Measurements from ENCODE around the gene COQ5. TPM values are rescaled to one million over a fixed set of nuclear protein-coding genes. Genes with fewer than 3 reads are reported as not detected.

The COQ5 gene
- total and polyA plus RNA-seq, 2 of the 4 experiments (the other 2 are of a cell fraction): 21.6 to 25.1 TPM

DNA sequence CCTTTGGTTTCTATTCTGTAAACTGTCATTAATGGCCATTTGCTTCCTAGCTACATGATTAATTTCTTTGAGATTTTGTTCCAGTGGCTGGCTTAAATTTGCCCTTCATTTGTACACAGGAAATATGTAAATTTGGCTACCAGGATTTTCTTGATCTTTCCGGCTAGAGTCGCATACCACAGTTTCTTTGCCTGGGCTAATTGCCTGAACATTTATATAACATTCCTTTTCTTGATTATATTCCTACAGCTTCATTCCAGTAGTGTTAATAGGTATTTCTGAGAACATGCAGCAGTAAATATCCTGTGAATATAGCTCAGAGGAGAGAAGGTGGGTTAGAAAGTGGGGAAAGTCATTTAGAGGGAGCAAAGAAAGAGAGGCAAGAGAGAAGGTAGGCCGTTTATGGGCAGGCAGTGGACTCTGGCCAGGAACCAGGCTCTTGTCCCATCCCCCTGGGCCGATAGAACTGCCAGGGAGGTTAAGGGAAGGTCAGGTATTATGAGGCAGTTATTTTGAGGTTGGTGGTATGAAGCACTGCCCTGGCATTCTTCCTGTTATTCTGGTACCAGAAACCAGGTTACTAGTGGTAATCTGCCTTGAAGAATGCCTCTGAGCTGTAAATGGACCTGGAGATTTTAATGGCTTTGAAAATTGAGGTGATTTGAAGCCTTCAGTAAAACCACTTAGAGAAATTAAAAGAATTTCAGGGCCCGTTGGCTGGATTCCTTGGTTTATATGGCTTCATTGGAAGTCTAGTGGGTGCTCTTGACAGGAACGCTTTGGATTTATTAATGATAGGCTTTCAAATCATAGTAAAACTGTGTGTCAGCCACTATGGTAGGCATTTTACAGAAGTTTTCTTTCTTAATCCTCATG, 9.6 kb upstream of the COQ5 start:
- Histone ChIP-seq H4K5ac (ENCODE audit: low read depth, low read length) (no peak overlapping the region), H3K4me2 (ENCODE audit: low read depth, low read length) (peak overlapping the region; percentile 35), H4K8ac (ENCODE audit: low read depth in 2 of 2, low read length in 2 of 2) (no peak overlapping the region), H3K36me3 (ENCODE audit: control insufficient read depth, insufficient read depth, low read length) (peaks cover 6% of the 10 kb centered on the region), H2AK9ac (replicated peaks; ENCODE audit: low read depth, low read length, poor library complexity) (no peak overlapping the region), H3K27me3 (ENCODE audit: control insufficient read depth, insufficient read depth, low read length) (no peaks in the 10 kb centered on the region), H2BK20ac (ENCODE audit: low read depth, low read length) (no peak overlapping the region), H3K56ac (ENCODE audit: extremely low read depth, insufficient read depth, low read length) (no peak overlapping the region), H3K9me1 (ENCODE audit: insufficient read depth, low read length) (peaks cover 25% of the 10 kb centered on the region), H3K27ac (ENCODE audit: insufficient read depth, low read length) (no peak overlapping the region), H3K79me1 (ENCODE audit: low read depth in 1 of 2, low read length in 2 of 2) (peaks cover 13 to 75% of the 10 kb centered on the region in 2 experiments), H3K9me3 (ENCODE audit: control insufficient read depth, insufficient read depth, low read length) (no peaks in the 10 kb centered on the region), H2AK5ac (ENCODE audit: low read depth, low read length) (no peak overlapping the region), H3K14ac (replicated peaks; ENCODE audit: low read depth, low read length) (no peak overlapping the region), H3K23ac (ENCODE audit: low read depth, low read length) (no peak overlapping the region), H4K91ac (ENCODE audit: insufficient read depth, low read depth, low read length) (no peak overlapping the region), H3K4me1 (ENCODE audit: control insufficient read depth, insufficient read depth, low read length) (peaks cover 9% of the 10 kb centered on the region; the same call in 1 of the 2 replicates), H4K20me1 (ENCODE audit: insufficient read depth, low read length) (peaks cover 84% of the 10 kb centered on the region), H2AFZ (replicated peaks; ENCODE audit: low read length, poor library complexity) (no peak overlapping the region), H3K4me3 (ENCODE audit: insufficient read depth, low read depth, low read length) (no peak overlapping the region), H2BK5ac (ENCODE audit: low read depth, low read length, poor library complexity, severe bottlenecking) (no peak overlapping the region), H3K4ac (ENCODE audit: low read depth, low read length) (no peak overlapping the region), H2BK15ac (ENCODE audit: low read depth, low read length) (no peak overlapping the region), H3K18ac (ENCODE audit: low read depth, low read length) (no peak overlapping the region), H3K9ac (ENCODE audit: low read depth, low read length) (no peak overlapping the region), H2BK120ac (ENCODE audit: low read depth, low read length) (no peak overlapping the region)
- no peak for ATAC-seq (ENCODE audit: low read depth)
- TF ChIP-seq RFX5 (IDR thresholded peaks at IDR 0.05; ENCODE audit: low read depth, low read length) (no peak), NFE2L2 (IDR thresholded peaks at IDR 0.05; ENCODE audit: low read depth, low read length) (no peak), MAFK (IDR thresholded peaks at IDR 0.05; ENCODE audit: low read depth, low read length) (no peak), MXI1 (IDR thresholded peaks at IDR 0.05; ENCODE audit: borderline replicate concordance, low read depth, low read length) (no peak), RAD21 (IDR thresholded peaks at IDR 0.05; ENCODE audit: low read length) (no peak), MAZ (IDR thresholded peaks at IDR 0.05; ENCODE audit: borderline replicate concordance, low read depth, low read length) (no peak), RCOR1 (IDR thresholded peaks at IDR 0.05; ENCODE audit: insufficient replicate concordance, low read length) (no peak), BHLHE40 (IDR thresholded peaks at IDR 0.05; ENCODE audit: low read depth, low read length) (no peak), FOS (IDR thresholded peaks at IDR 0.05; ENCODE audit: low read depth, low read length) (no peak), CHD1 (IDR thresholded peaks at IDR 0.05; ENCODE audit: low read depth, low read length) (no peak)
- TF ChIP-seq, protein P1, sequence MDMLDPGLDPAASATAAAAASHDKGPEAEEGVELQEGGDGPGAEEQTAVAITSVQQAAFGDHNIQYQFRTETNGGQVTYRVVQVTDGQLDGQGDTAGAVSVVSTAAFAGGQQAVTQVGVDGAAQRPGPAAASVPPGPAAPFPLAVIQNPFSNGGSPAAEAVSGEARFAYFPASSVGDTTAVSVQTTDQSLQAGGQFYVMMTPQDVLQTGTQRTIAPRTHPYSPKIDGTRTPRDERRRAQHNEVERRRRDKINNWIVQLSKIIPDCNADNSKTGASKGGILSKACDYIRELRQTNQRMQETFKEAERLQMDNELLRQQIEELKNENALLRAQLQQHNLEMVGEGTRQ (IDR thresholded peaks at IDR 0.05; ENCODE audit: low read depth, low read length): no peak
- TF ChIP-seq, protein P2, sequence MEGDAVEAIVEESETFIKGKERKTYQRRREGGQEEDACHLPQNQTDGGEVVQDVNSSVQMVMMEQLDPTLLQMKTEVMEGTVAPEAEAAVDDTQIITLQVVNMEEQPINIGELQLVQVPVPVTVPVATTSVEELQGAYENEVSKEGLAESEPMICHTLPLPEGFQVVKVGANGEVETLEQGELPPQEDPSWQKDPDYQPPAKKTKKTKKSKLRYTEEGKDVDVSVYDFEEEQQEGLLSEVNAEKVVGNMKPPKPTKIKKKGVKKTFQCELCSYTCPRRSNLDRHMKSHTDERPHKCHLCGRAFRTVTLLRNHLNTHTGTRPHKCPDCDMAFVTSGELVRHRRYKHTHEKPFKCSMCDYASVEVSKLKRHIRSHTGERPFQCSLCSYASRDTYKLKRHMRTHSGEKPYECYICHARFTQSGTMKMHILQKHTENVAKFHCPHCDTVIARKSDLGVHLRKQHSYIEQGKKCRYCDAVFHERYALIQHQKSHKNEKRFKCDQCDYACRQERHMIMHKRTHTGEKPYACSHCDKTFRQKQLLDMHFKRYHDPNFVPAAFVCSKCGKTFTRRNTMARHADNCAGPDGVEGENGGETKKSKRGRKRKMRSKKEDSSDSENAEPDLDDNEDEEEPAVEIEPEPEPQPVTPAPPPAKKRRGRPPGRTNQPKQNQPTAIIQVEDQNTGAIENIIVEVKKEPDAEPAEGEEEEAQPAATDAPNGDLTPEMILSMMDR (conservative IDR thresholded peaks at IDR 0.05; ENCODE audit: low read depth, low read length): no peak
- TF ChIP-seq, protein P3, sequence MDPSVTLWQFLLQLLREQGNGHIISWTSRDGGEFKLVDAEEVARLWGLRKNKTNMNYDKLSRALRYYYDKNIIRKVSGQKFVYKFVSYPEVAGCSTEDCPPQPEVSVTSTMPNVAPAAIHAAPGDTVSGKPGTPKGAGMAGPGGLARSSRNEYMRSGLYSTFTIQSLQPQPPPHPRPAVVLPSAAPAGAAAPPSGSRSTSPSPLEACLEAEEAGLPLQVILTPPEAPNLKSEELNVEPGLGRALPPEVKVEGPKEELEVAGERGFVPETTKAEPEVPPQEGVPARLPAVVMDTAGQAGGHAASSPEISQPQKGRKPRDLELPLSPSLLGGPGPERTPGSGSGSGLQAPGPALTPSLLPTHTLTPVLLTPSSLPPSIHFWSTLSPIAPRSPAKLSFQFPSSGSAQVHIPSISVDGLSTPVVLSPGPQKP (IDR thresholded peaks at IDR 0.05; ENCODE audit: borderline replicate concordance, low read depth, low read length): no peak
- dilution Hi-C loops (cut with HindIII; ENCODE audit: low sequenced_read_pairs, unreplicated experiment): no loop called here
- DNase-seq: peak; percentile 53
- intact Hi-C loops (cut with micrococcal nuclease): no loop called here
- POLR2A ChIA-PET (ENCODE audit: unreplicated experiment): interaction anchor here (0.6 kb wide), 1 partner anchor 21 kb away, joined by 5 read pairs; no protein-coding TSS in a partner anchor
- CTCF ChIA-PET: interaction anchor here (0.6 kb wide), 1 partner anchor 223 kb away, joined by 3 read pairs; no protein-coding TSS in a partner anchor
- BruUV-seq (replicated peaks): no TSS peak
- WGBS, 2 experiments (ENCODE audit: extremely low coverage in 2 of 2, insufficient read length in 1 of 2): no CpG with 5 or more reads among the region's 6 CpGs
- in situ Hi-C loops (cut with MboI; ENCODE audit: low sequenced_read_pairs): no loop called here
